Measurements from ENCODE around the gene PPP4R4.
"Not testable (repeated sequence)": the region's sequence is repeated elsewhere in the genome, so short reads cannot be mapped to it uniquely, and the experiment has no call there.

The PPP4R4 gene

DNA sequence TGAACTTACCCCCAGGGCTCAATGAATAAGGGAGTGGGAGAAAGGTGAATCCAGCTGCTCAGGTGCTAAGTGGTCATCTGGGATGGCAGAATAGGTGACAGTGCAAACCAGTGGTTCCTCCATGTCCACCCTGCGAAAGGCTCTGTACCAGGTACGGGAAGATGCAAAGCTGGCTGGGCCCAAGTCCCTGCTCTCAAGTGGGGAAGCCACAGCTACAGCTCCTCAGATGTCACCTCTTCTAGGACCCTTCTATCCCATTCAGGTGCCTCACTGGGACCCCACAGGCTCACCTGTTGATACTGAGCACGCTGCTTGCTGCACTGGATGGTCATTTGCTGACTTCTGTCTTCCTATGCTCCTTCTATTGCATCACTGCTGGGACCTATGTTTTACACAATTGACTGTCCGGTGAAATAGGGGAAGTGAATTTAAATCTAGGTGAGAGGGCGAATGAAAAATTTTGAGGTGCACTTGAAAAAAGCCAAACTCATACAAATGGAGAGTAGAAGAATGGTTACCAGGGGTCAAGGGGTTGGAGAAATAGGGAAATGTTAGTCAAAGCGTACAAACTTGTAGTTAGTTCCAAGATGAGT is 20.3 kb upstream of the PPP4R4 start:
- H3K9me3 ChIP-seq (ENCODE audit: control insufficient read depth, low read length): no peaks in the 10 kb centered on the region
- H3K36me3 ChIP-seq (ENCODE audit: control insufficient read depth, insufficient read depth, low read length): no peaks in the 10 kb centered on the region
- no peak overlapping the region for H3K4me3 ChIP-seq (ENCODE audit: low read length)
- no peaks in the 10 kb centered on the region for H3K27me3 ChIP-seq (ENCODE audit: control insufficient read depth, insufficient read depth, low read length)
- peaks cover 4% of the 10 kb centered on the region for H3K4me1 ChIP-seq (ENCODE audit: control insufficient read depth, insufficient read depth, low read length)
- no peak overlapping the region for H3K9ac ChIP-seq (ENCODE audit: low read length)

DNA sequence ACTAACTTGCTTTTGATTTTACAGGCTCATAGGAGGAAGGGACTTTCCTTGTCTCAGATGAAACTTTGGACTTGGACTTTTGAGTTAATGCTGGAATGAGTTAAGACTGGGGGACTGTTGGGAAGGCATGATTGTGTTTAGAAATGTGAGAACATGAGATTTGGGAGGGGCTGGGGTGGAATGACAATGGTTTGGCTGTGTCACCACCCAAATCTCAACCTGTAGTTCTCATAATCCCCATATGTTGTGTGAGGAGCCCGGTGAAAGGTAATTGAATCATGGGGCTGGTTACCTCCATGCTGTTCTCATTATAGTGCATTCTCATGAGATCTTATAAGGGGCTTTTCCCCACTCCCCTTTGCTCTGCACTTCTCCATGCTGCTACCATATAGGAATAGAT is 18.0 kb upstream of the PPP4R4 start:
- H3K36me3 ChIP-seq (ENCODE audit: control insufficient read depth, insufficient read depth, low read length); H3K27me3 ChIP-seq (ENCODE audit: control insufficient read depth, insufficient read depth, low read length); H3K9me3 ChIP-seq (ENCODE audit: control insufficient read depth, low read length); H3K4me3 ChIP-seq (ENCODE audit: low read length); H3K9ac ChIP-seq (ENCODE audit: low read length); H3K4me1 ChIP-seq (ENCODE audit: control insufficient read depth, insufficient read depth, low read length): not testable (repeated sequence)

DNA sequence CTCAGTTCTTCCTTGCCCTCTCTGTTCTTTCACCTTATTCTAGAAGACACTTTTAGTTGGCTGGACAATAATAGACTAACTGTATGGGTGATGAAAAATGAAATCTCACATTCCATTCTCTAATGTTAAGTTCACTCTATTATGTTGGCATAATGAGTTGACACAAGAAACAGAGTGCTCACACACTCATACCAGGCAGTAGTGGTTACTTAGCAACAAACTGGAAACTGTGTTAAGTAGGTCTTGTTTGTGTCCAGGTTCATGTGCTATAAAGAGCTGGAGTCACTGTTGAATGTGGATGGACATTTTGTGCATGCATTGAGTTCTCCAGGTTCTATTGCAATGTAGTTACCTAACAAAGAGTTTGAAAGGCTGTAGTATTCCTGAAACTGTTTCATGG is 16.9 kb upstream of the PPP4R4 start:
- no peak overlapping the region for H3K4me3 ChIP-seq (ENCODE audit: low read length)
- no peaks in the 10 kb centered on the region for H3K9me3 ChIP-seq (ENCODE audit: control insufficient read depth, low read length)
- no peak overlapping the region for H3K9ac ChIP-seq (ENCODE audit: low read length)
- no peaks in the 10 kb centered on the region for H3K27me3 ChIP-seq (ENCODE audit: control insufficient read depth, insufficient read depth, low read length)
- no peaks in the 10 kb centered on the region for H3K36me3 ChIP-seq (ENCODE audit: control insufficient read depth, insufficient read depth, low read length)
- peaks cover 7% of the 10 kb centered on the region for H3K4me1 ChIP-seq (ENCODE audit: control insufficient read depth, insufficient read depth, low read length)

DNA sequence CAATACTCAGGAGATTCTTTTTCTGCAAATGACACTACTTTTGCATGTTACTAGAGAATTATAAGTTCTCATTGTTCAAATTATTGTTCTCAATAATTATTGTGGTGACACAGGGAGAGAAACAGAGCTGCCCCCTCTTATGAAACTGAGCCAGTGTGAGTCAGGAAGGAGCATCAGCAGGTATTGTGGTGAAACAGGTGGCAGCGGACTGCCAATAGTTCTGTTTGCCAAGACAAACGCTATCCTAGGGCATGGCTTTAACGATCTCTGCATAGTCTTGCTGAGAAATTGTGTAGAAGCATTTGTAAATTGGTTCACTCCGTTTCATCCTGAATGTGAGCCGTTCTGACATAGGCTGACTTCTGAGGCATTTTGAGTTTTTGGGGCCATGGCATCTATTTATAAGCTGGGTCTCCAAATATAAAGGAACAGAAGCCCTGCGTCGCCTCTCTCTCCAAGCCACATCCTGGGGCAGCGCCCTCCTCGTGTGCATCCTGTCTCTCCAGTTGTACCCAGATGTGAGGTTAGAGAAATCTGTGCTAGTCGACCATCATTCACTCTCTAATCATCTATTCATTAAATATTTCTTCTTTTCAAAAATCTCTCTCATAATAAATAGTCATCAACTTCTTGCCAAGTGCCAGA is 15.8 kb upstream of the PPP4R4 start:
- no peak overlapping the region for H3K4me3 ChIP-seq (ENCODE audit: low read length)
- H3K4me1 ChIP-seq (ENCODE audit: control insufficient read depth, insufficient read depth, low read length): peaks cover 11% of the 10 kb centered on the region
- H3K27me3 ChIP-seq (ENCODE audit: control insufficient read depth, insufficient read depth, low read length): no peaks in the 10 kb centered on the region
- no peaks in the 10 kb centered on the region for H3K36me3 ChIP-seq (ENCODE audit: control insufficient read depth, insufficient read depth, low read length)
- no peaks in the 10 kb centered on the region for H3K9me3 ChIP-seq (ENCODE audit: control insufficient read depth, low read length)
- no peak overlapping the region for H3K9ac ChIP-seq (ENCODE audit: low read length)

DNA sequence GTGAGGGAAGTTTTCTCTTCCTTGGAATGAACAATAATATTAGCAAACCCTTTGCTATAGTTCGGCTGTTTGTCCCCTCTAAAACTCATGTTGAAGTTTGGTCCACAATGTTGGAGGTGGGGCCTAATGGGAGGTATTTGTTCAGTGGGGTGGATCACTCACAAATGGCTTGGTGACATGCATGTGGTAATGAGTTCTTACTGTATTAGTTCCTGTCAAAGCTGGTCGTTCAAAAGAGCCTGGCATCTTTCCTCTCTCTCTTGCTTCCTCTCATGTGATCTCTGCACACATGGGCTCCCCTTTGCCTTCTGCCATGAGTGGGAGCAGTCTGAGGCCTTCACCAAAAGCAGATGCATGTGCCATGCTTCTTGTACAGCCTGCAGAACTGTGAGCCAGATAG is 13.1 kb upstream of the PPP4R4 start:
- no peaks in the 10 kb centered on the region for H3K36me3 ChIP-seq (ENCODE audit: control insufficient read depth, insufficient read depth, low read length)
- no peaks in the 10 kb centered on the region for H3K9me3 ChIP-seq (ENCODE audit: control insufficient read depth, low read length)
- peaks cover 7% of the 10 kb centered on the region for H3K27me3 ChIP-seq (ENCODE audit: control insufficient read depth, insufficient read depth, low read length)
- peaks cover 22% of the 10 kb centered on the region for H3K4me1 ChIP-seq (ENCODE audit: control insufficient read depth, insufficient read depth, low read length)
- H3K4me3 ChIP-seq (ENCODE audit: low read length): no peak overlapping the region
- H3K9ac ChIP-seq (ENCODE audit: low read length): no peak overlapping the region

DNA sequence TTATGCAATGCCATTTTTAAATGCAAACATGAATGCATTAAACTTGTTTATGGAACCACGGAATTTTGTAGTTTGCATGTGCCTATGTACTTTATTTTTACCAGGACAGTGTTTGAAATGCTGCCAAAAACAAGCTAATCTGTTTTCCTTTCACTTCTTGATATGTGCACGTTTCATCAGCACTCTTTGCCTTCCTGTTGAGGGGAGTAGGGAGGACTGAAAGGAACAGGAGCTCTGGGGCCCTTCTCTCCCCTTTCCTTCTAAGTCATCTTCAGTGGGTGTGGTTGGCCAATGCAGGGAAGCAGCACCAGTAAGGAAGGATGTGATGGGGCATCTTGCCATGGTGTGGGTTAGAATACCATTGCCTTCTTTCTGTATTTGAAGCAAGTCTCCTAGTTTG is 12.1 kb upstream of the PPP4R4 start:
- no peaks in the 10 kb centered on the region for H3K9me3 ChIP-seq (ENCODE audit: control insufficient read depth, low read length)
- H3K4me3 ChIP-seq (ENCODE audit: low read length): no peak overlapping the region
- H3K36me3 ChIP-seq (ENCODE audit: control insufficient read depth, insufficient read depth, low read length): no peaks in the 10 kb centered on the region

DNA sequence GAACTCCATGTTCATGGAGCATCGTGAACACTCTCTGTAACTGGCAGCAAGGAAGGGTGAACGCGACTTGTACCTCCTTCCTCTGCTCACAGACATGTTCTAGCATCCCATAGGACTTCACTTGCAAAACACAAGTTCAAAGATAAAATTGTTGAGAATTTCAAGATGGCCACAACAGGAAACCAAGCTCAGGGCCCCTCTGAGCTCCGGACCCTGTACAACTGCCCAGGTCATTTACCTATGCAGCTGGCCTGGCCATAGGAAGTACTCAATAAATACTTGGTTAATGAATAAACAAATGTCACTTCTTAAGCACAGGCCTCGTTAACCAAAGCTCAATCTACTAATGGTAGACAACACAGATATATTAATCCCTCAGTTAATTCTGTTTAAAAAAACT is 11.7 kb upstream of the PPP4R4 start:
- Histone ChIP-seq H3K4me1 (ENCODE audit: control insufficient read depth, insufficient read depth, low read length) (peaks cover 18% of the 10 kb centered on the region), H3K36me3 (ENCODE audit: control insufficient read depth, insufficient read depth, low read length) (no peaks in the 10 kb centered on the region), H3K4me3 (ENCODE audit: low read length) (no peak overlapping the region), H3K9me3 (ENCODE audit: control insufficient read depth, low read length) (no peaks in the 10 kb centered on the region), H3K9ac (ENCODE audit: low read length) (no peak overlapping the region), H3K27me3 (ENCODE audit: control insufficient read depth, insufficient read depth, low read length) (peaks cover 7% of the 10 kb centered on the region)

More for the DNA sequence above, 12.1 kb upstream of the PPP4R4 start:
- peaks cover 19% of the 10 kb centered on the region for H3K4me1 ChIP-seq (ENCODE audit: control insufficient read depth, insufficient read depth, low read length)
- peaks cover 7% of the 10 kb centered on the region for H3K27me3 ChIP-seq (ENCODE audit: control insufficient read depth, insufficient read depth, low read length)
- H3K9ac ChIP-seq (ENCODE audit: low read length): no peak overlapping the region

DNA sequence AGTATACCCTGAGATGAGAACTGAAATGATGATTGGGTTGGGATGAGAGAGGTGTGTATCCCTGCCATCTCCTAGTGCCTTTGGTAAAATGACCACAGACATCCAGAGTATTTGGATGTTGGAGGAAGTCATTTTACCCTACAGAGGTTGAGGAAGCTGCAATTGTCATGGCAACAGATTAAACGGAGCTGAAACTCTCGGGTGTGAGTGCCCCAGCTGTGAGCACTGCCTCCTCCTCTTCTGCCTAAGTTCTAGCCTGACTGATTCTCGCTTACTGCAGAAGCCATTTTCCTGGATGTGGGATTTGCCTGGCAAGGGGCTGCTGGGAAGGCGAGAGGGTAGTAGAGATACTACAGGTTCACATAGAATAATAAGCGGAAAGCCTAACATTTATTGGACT is 10.3 kb upstream of the PPP4R4 start:
- Histone ChIP-seq H3K27me3 (ENCODE audit: control insufficient read depth, insufficient read depth, low read length) (peaks cover 7% of the 10 kb centered on the region), H3K9me3 (ENCODE audit: control insufficient read depth, low read length) (no peaks in the 10 kb centered on the region), H3K4me3 (ENCODE audit: low read length) (no peak overlapping the region), H3K4me1 (ENCODE audit: control insufficient read depth, insufficient read depth, low read length) (peaks cover 18% of the 10 kb centered on the region), H3K36me3 (ENCODE audit: control insufficient read depth, insufficient read depth, low read length) (no peaks in the 10 kb centered on the region), H3K9ac (ENCODE audit: low read length) (no peak overlapping the region)

DNA sequence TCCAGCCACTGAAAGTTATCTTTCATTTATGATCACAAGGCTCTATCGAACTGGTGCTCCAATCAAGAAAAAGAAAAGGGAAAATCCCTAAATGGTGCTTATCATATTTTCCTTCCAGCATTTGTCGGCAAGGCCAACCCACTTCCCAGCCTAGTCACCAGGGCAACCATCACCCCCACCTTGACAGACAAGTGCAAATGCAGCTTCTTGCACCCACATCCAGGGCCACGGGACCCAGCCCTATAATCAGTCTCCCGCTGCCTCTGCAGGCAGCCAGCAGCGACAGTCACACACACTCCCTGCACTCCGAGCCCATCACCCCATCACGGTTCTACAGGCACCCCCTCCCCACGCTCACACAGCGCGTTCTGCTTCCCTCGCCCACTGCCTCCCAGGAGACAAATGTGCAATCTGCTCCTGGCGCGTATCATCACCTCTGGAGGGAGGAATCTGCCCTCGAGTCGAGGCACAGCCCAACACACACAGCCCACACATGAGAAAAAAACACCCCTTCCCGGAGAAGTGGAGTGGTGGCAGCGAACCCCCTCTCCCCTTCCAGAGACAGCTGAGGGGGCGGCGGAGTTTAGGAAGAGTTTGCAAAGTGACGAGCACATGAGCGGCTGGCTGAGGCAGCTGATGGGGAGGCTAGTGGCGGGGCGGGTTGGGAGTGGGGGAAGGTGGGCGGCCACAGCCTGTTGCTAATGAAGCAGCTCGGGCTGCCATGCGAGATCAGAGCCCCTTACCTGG is 9.3 kb upstream of the PPP4R4 start:
- Histone ChIP-seq H3K4me3 (ENCODE audit: low read length) (no peak overlapping the region), H3K36me3 (ENCODE audit: control insufficient read depth, insufficient read depth, low read length) (no peaks in the 10 kb centered on the region), H3K4me1 (ENCODE audit: control insufficient read depth, insufficient read depth, low read length) (peaks cover 18% of the 10 kb centered on the region), H3K9me3 (ENCODE audit: control insufficient read depth, low read length) (no peaks in the 10 kb centered on the region), H3K9ac (ENCODE audit: low read length) (no peak overlapping the region), H3K27me3 (ENCODE audit: control insufficient read depth, insufficient read depth, low read length) (peaks cover 7% of the 10 kb centered on the region)

DNA sequence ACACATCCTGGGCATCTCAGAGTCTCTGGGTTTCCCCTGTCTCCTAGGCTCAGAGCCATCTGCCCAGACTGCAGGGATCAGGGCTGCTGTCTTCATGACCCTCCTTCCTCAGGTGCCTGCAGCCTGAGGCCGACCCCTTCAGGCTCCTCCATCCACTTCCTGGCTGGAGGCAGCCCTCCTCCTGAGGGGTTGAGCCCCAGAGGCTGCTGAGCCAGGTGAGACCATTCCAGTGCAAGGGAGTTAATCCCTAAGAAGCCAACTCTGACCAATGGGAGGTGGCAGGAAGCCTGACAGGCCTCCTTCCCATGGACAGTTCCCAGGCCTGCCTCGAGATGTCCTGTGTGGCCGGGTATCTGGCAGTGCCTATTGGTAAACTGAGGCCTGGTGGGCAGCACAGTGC is 8.4 kb upstream of the PPP4R4 start:
- Histone ChIP-seq H3K36me3 (ENCODE audit: control insufficient read depth, insufficient read depth, low read length) (no peaks in the 10 kb centered on the region), H3K27me3 (ENCODE audit: control insufficient read depth, insufficient read depth, low read length) (peaks cover 7% of the 10 kb centered on the region), H3K4me3 (ENCODE audit: low read length) (no peak overlapping the region), H3K9ac (ENCODE audit: low read length) (no peak overlapping the region), H3K4me1 (ENCODE audit: control insufficient read depth, insufficient read depth, low read length) (peaks cover 18% of the 10 kb centered on the region), H3K9me3 (ENCODE audit: control insufficient read depth, low read length) (no peaks in the 10 kb centered on the region)

DNA sequence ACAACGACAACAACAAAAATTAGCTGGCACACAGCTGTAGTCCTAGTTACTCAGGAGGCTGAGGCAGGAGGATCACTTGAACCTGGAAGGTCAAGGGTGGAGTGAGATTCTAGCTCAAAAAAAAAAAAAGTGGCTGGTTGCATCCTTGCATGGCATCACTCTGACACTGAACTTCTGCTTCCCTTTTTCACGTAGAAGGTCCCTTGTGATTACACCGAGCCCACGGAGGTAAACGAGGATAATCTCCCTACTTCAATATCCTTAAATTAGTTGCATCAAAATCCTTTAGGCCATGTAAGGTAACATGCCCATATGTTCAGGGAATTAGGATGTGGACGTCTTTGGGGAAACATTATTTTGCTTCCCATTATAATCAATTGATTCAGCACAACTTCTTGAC is 4.0 kb upstream of the PPP4R4 start:
- peaks cover 32% of the 10 kb centered on the region for H3K27me3 ChIP-seq (ENCODE audit: control insufficient read depth, insufficient read depth, low read length)
- no peak overlapping the region for H3K4me3 ChIP-seq (ENCODE audit: low read length)
- H3K4me1 ChIP-seq (ENCODE audit: control insufficient read depth, insufficient read depth, low read length): no peaks in the 10 kb centered on the region
- H3K9ac ChIP-seq (ENCODE audit: low read length): no peak overlapping the region
- no peaks in the 10 kb centered on the region for H3K36me3 ChIP-seq (ENCODE audit: control insufficient read depth, insufficient read depth, low read length)
- H3K9me3 ChIP-seq (ENCODE audit: control insufficient read depth, low read length): no peaks in the 10 kb centered on the region

DNA sequence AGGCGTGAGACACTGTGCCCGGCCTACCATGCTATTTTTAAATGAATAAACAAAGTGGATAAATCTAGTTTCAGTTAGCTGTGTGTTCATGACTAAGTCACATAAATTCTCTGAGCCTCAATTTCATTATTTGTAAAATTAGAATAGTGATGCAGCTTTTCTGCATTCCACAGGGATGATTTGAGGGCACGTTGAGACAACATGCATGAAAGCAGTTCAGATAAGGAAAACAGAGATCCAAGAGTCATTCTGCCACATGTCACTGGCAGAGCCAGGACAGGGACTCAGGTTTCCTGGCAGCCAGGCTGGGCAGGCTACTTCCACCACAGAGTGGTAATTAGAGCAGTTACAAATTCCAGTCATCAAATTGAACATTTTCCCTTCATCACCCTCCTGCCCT is 2.9 kb upstream of the PPP4R4 start:
- no peaks in the 10 kb centered on the region for H3K4me1 ChIP-seq (ENCODE audit: control insufficient read depth, insufficient read depth, low read length)
- H3K4me3 ChIP-seq (ENCODE audit: low read length): no peak overlapping the region
- H3K27me3 ChIP-seq (ENCODE audit: control insufficient read depth, insufficient read depth, low read length): peaks cover 35% of the 10 kb centered on the region
- no peaks in the 10 kb centered on the region for H3K36me3 ChIP-seq (ENCODE audit: control insufficient read depth, insufficient read depth, low read length)
- H3K9ac ChIP-seq (ENCODE audit: low read length): no peak overlapping the region
- no peaks in the 10 kb centered on the region for H3K9me3 ChIP-seq (ENCODE audit: control insufficient read depth, low read length)

Data from mucosa of stomach (tissue), 1 donor.